Upper lobe of left lung (tissue), 6 donors: ENCODE measurements around the gene RNF126. TPM values are rescaled to one million over a fixed set of nuclear protein-coding genes. Genes with fewer than 3 reads are reported as not detected.

Experiments used
- ATAC-seq, 2 donors: fragments of 200-7000 bp; cut with Tn5 transposase; one replicate each; pipeline ENCODE4 v1.9.1; 2022; ENCODE audit warnings: mild to moderate bottlenecking in 2 of 2, moderate library complexity in 2 of 2; ENCODE audit not compliant: low FRiP score in 2 of 2
- DNase-seq, 2 donors: peaks; one replicate each; pipeline ENCODE4 v3.0.0-alpha.2; 2019 to 2020
- H3K27ac ChIP-seq, 4 donors: fragments of 200-600 bp; sonication (generic); one replicate each; pipeline ENCODE4 v1.5.1; 2016 to 2019
- H3K27me3 ChIP-seq, 4 donors: fragments of 200-600 bp; sonication (generic); one replicate each; pipeline ENCODE4 v1.5.1; 2017 to 2019
- H3K36me3 ChIP-seq, 4 donors: fragments of 200-600 bp; sonication (generic); one replicate each; pipeline ENCODE4 v1.5.1; 2016 to 2019
- H3K4me1 ChIP-seq, 4 donors: fragments of 200-600 bp; sonication (generic); one replicate each; pipeline ENCODE4 v1.5.1; 2018 to 2019
- H3K4me3 ChIP-seq, 4 donors: fragments of 200-600 bp; sonication (generic); one replicate each; pipeline ENCODE4 v1.5.1; 2017 to 2019; ENCODE audit warnings: mild to moderate bottlenecking in 2 of 4, moderate library complexity in 1 of 4
- H3K9me3 ChIP-seq, 4 donors: fragments of 200-600 bp; sonication (generic); one replicate each; pipeline ENCODE4 v1.5.1; 2018 to 2019
- EP300 ChIP-seq, 4 donors: sonication (generic); formaldehyde crosslinking; IDR thresholded peaks; one replicate each; pipeline ENCODE4 v1.5.1; 2017; ENCODE audit warnings: antibody characterized with exemption in 4 of 4, control low read depth in 2 of 4
- POLR2A ChIP-seq, 4 donors: fragments of 450-650 bp; IDR thresholded peaks; one replicate each; pipeline ENCODE4 v1.5.1; 2016 to 2017; ENCODE audit warnings: antibody characterized with exemption in 4 of 4, mild to moderate bottlenecking in 2 of 4
- POLR2AphosphoS5 ChIP-seq, 2 donors: sonication (generic); formaldehyde crosslinking; IDR thresholded peaks; one replicate each; pipeline ENCODE4 v1.5.1; 2017; ENCODE audit warnings: antibody characterized with exemption in 2 of 2
- WGBS, 2 donors: methylation state at CpG; one replicate each; pipeline ENCODE4 v1.1.5; 2017 to 2018; 5-methylcytosine and 5-hydroxymethylcytosine counted together
- total RNA-seq, 6 donors: library from RNA; depleted of rRNA in 4 of 6; stranded (reverse); fragments of >200 nt in 4 of 6; gene quantifications; one replicate each; pipeline versions ENCODE4 v1.1.0 to v1.2.1, GENCODE V29; 2016 to 2021
- TF ChIP-seq, protein P1 (sequence below), 6 experiments: fragments of 450-650 bp in 4 of 6; fragments of 200-600 bp in 2 of 6; sonication (generic) in 2 of 6; IDR thresholded peaks; one replicate each; pipeline ENCODE4 v1.5.1; 2016 to 2019; ENCODE audit warnings: antibody characterized with exemption in 6 of 6
- donor health status: DM: no; HTN: no; CAD: no; lungs with moderate emphysema.
- donor health status: DM: no; HTN: yes; CAD: no; lungs with severe emphysema.

RNF126 gene
- total RNA-seq, 6 donors from 2014 or later = 36.7 to 106 (median 66.3) TPM

DNA sequence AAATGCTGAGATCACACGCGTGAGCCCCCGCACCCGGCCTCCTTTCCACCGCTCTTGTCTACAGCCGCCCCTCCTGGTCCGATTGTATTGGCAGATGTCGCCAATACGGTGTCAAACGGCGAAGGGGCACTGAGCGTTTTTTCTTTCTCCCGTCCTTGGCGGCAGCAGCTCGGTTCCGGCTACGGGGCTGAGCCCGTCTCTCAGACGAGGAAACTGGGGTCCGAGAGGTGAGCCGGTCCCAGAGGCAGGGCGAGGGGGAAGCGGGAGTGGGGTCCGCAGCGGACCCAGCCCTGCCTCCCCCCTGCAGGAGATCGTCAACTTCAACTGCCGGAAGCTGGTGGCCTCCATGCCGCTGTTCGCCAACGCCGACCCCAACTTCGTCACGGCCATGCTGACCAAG is 50.1 kb downstream of the RNF126 start:
- DNase-seq (peak in 1 of 2 donors; percentile 72), ATAC-seq (no peak)
- WGBS, 2 donors = 90 to 93% methylated on average over 30 of the region's 33 CpGs

DNA sequence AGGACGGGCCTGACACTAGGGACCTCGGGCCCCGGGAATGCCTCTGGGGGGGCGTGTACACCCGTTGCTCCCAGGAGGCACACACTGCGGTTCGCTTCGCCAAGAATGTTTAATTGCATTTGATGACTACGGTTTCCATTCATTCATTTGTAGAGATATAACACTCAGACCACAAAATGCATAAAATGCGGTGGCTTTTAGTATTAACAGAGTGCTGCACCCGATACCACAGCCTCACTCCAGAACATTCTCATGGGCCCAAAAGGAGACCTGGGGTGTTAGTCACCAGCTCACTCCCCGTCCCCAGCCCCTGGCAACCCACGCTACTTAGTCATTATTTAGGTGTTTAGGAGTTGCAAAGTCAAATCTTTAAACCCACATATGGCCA is 51.5 kb downstream of the RNF126 start:
- peaks cover 25 to 43% (median 40%) of the 10 kb centered on the region in 4 donors for H3K4me1 ChIP-seq
- ATAC-seq (no peak), DNase-seq (no peak)
- H3K36me3 ChIP-seq = no peaks in the 10 kb centered on the region
- H3K4me3 ChIP-seq = peak overlapping the region in 2 of 4 donors; percentile 29 to 45
- no peaks in the 10 kb centered on the region for H3K9me3 ChIP-seq
- TF ChIP-seq EP300 (IDR thresholded peaks at IDR 0.05) (no peak), POLR2A (IDR thresholded peaks at IDR 0.05) (no peak), POLR2AphosphoS5 (IDR thresholded peaks at IDR 0.05) (no peak)
- TF ChIP-seq, protein P1, sequence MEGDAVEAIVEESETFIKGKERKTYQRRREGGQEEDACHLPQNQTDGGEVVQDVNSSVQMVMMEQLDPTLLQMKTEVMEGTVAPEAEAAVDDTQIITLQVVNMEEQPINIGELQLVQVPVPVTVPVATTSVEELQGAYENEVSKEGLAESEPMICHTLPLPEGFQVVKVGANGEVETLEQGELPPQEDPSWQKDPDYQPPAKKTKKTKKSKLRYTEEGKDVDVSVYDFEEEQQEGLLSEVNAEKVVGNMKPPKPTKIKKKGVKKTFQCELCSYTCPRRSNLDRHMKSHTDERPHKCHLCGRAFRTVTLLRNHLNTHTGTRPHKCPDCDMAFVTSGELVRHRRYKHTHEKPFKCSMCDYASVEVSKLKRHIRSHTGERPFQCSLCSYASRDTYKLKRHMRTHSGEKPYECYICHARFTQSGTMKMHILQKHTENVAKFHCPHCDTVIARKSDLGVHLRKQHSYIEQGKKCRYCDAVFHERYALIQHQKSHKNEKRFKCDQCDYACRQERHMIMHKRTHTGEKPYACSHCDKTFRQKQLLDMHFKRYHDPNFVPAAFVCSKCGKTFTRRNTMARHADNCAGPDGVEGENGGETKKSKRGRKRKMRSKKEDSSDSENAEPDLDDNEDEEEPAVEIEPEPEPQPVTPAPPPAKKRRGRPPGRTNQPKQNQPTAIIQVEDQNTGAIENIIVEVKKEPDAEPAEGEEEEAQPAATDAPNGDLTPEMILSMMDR (IDR thresholded peaks at IDR 0.05) = no peak
- H3K27me3 ChIP-seq = peaks cover 0 to 6% (median 0%) of the 10 kb centered on the region in 4 donors
- peak overlapping the region; percentile 74 to 85 (median 78) for H3K27ac ChIP-seq
- WGBS, 2 donors = 73 to 77% methylated on average over 12 to 13 of the region's 13 CpGs

More for the DNA sequence above, 50.1 kb downstream of the RNF126 start:
- no peak for TF ChIP-seq POLR2AphosphoS5 (IDR thresholded peaks at IDR 0.05)
- TF ChIP-seq, protein P1 (IDR thresholded peaks at IDR 0.05) = no peak
- no peak for TF ChIP-seq EP300 (IDR thresholded peaks at IDR 0.05)
- TF ChIP-seq POLR2A (IDR thresholded peaks at IDR 0.05) = no peak
- Histone ChIP-seq H3K36me3 (peaks cover 0 to 13% (median 8%) of the 10 kb centered on the region in 4 donors), H3K27me3 (peaks cover 0 to 7% (median 0%) of the 10 kb centered on the region in 4 donors), H3K9me3 (no peaks in the 10 kb centered on the region), H3K4me3 (no peak overlapping the region), H3K4me1 (peaks cover 25 to 47% (median 39%) of the 10 kb centered on the region in 4 donors), H3K27ac (no peak overlapping the region)

DNA sequence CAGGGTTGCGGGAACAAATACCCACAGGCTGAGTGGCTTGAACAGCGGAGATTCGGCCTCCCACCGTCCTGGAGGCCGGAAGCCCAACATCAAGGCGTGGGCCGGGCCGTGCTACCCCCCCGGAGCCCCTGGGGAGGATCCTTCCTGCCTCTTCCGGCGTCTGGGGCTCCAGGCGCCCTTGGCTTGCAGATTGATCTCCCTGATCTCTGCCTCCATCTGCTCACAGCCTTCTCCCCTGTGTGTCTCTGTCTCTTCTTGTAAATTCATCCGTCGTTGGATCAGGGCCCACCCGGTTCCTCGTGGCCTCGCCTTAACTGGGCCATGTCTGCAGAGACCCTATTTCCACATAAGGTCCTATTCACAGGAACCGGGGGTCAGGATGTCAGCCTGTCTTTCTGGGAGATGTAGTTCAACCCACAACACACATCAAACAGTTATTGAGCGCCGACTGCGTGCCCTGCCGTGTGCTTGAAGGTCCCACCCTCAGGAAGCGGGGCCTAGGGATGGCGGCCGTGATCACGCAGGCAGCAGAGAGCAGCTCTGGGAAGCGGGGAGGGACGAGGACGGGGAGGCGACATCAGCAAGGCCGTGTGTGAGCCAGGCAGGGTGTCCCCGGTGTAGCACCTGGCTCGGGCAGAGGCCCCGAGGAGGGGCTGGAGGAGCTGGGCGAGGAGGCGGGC is 52.1 kb downstream of the RNF126 start:
- ATAC-seq (peak; percentile 17 to 41), DNase-seq (peak; percentile 23 to 84)
- TF ChIP-seq POLR2A (IDR thresholded peaks at IDR 0.05) = no peak
- peak; percentile 11 to 22 for TF ChIP-seq POLR2AphosphoS5 (IDR thresholded peaks at IDR 0.05)
- H3K9me3 ChIP-seq = no peaks in the 10 kb centered on the region
- H3K27me3 ChIP-seq = peaks cover 0 to 3% (median 0%) of the 10 kb centered on the region in 4 donors
- H3K4me1 ChIP-seq = peaks cover 25 to 39% (median 38%) of the 10 kb centered on the region in 4 donors
- WGBS, 2 donors = 39 to 52% methylated on average over 24 to 33 of the region's 36 CpGs
- peak overlapping the region in 3 of 4 donors; percentile 29 to 45 (median 33) for H3K4me3 ChIP-seq
- H3K36me3 ChIP-seq = no peaks in the 10 kb centered on the region
- peak overlapping the region; percentile 74 to 85 (median 78) for H3K27ac ChIP-seq

DNA sequence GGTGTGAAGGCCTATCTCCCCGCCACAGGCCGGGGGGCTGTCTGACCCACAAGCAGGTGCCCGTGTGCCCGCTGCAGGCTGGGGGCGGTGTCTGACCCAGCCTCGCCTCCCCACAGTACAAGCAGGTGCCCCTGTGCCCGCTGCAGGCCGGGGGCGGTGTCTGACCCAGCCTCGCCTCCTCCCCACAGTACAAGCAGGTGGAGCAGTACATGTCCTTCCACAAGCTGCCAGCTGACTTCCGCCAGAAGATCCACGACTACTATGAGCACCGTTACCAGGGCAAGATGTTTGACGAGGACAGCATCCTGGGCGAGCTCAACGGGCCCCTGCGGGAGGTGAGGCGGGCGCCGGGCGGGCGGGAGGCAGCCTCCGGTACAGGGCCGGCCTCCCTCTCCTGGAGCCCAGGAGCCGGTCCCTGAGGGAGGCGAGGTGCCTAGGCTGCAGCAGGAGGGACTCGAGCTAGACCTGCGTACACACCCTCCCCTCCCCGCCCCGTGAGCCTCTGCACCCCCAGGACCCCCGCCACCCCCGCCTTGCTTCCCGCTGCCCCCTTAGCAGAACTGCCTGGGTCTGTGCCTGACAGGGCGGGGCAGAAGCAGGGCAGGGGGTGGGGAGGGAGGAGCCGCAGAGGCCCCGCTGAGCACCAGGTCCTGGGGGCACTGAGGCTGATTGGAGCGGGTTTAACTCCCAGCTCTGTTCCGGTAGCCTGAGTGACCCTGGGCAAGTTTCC is 52.8 kb downstream of the RNF126 start:
- peak in 1 of 2 donors; percentile 83 for DNase-seq
- WGBS, 2 donors = 50 to 80% methylated on average over 1 to 13 of the region's 38 CpGs
- no peaks in the 10 kb centered on the region for H3K27me3 ChIP-seq
- no peak for TF ChIP-seq POLR2A (IDR thresholded peaks at IDR 0.05)
- TF ChIP-seq EP300 (IDR thresholded peaks at IDR 0.05) = no peak
- TF ChIP-seq POLR2AphosphoS5 (IDR thresholded peaks at IDR 0.05) = no peak
- TF ChIP-seq, protein P1 (IDR thresholded peaks at IDR 0.05) = no peak
- H3K4me1 ChIP-seq = peaks cover 25 to 39% (median 36%) of the 10 kb centered on the region in 4 donors
- no peaks in the 10 kb centered on the region for H3K36me3 ChIP-seq
- peak in 1 of 2 donors; percentile 3 for ATAC-seq
- H3K27ac ChIP-seq = peak overlapping the region; percentile 74 to 85 (median 78)
- H3K9me3 ChIP-seq = no peaks in the 10 kb centered on the region
- H3K4me3 ChIP-seq = peak overlapping the region in 3 of 4 donors; percentile 29 to 45 (median 33)

DNA sequence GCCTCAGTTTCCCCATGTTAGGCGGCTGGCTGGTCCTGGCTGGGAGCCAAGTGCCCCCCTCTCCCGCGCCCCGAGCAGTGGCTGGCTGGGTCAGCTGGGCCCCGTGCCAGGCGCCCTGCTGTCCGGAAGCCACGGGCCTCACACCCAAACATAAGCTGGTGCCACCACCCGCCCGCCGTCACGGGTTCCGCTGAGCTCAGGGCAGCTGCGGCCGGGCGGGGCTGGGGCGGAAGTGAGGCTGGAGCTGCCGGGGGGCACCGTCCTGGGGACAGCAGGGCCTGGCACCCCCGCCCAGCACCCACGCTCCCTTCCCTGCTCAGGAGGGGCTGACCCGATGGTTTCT is 54.0 kb downstream of the RNF126 start:
- Histone ChIP-seq H3K9me3 (no peaks in the 10 kb centered on the region), H3K4me3 (no peak overlapping the region), H3K36me3 (no peaks in the 10 kb centered on the region), H3K27ac (peak overlapping the region in 3 of 4 donors; percentile 37 to 83 (median 74)), H3K27me3 (no peaks in the 10 kb centered on the region), H3K4me1 (peaks cover 25 to 39% (median 36%) of the 10 kb centered on the region in 4 donors)
- WGBS, 2 donors = 66% methylated on average over 10 of the region's 22 CpGs; no CpG with 5 or more reads in 1 of the 2 donors
- TF ChIP-seq POLR2A (IDR thresholded peaks at IDR 0.05) (no peak), POLR2AphosphoS5 (IDR thresholded peaks at IDR 0.05) (peak in 1 of 2 donors; percentile 78), EP300 (IDR thresholded peaks at IDR 0.05) (peak in 1 of 4 donors; percentile 34)
- TF ChIP-seq, protein P1 (IDR thresholded peaks at IDR 0.05) = no peak
- DNase-seq (peak; percentile 64 to 90), ATAC-seq (peak; percentile 16 to 63)
